ENCODE measurements around the gene NTRK3.

DNA sequence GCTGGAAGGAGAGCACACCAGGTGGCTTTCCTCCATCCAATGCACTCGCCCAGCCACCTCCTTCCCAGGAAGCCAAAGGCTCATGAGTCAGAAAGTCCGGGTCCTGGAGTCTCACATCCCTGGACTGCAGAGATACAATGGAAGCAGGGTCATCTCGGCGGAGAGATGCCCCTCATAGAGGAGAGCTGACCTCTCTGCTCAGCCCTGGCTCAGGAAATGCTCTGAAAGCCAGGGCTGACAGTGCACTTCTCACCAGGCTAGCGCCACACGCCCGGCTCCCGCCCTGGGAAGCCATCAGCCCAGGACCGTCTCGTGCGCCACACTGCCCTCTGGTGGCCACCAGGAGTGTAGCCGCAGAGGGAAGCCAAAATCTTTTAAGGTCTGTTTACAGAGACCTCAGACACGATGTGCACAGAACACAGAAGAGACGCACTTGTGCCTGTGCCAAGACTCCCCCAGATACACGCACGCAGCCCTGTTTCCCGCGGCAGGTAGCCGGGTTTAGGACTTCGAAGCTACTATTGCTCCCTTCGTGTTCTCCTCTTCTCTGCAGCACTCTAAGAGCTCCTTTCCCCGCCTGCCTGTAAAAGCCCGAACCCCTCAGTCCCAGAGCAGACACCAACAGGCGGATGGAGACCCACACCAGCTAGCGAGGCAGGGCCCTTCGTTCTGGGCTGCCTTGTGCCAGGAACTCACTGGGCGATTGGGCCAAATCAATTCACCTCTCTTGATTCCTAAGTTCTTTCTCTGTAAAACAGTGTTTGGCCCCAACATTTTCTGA is 9.7 kb downstream of the NTRK3 start:
- peak; percentile 93 for TF ChIP-seq CTCF (IDR thresholded peaks at IDR 0.05; ENCODE audit: low read depth, low read length, missing input control)
- TF ChIP-seq EGR1 (IDR thresholded peaks at IDR 0.05; ENCODE audit: low read depth in 2 of 2): no peak
- TF ChIP-seq, protein P1, sequence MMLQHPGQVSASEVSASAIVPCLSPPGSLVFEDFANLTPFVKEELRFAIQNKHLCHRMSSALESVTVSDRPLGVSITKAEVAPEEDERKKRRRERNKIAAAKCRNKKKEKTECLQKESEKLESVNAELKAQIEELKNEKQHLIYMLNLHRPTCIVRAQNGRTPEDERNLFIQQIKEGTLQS (IDR thresholded peaks at IDR 0.05): no peak
- TF ChIP-seq REST (IDR thresholded peaks at IDR 0.05): no peak
- TF ChIP-seq RAD21 (IDR thresholded peaks at IDR 0.05): peak; percentile 76 to 88
- TF ChIP-seq SP1 (IDR thresholded peaks at IDR 0.05): no peak
- no peak for TF ChIP-seq ZBTB33 (IDR thresholded peaks at IDR 0.05)
- TF ChIP-seq, protein P2, sequence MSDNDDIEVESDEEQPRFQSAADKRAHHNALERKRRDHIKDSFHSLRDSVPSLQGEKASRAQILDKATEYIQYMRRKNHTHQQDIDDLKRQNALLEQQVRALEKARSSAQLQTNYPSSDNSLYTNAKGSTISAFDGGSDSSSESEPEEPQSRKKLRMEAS (IDR thresholded peaks at IDR 0.05): no peak
- TF ChIP-seq TAF1 (conservative IDR thresholded peaks at IDR 0.05): no peak
- no peak for TF ChIP-seq JUND (IDR thresholded peaks at IDR 0.05)
- TF ChIP-seq GABPA (IDR thresholded peaks at IDR 0.05 in 1 of 2, conservative IDR thresholded peaks at IDR 0.05 in 1 of 2): no peak
- no peak for TF ChIP-seq FOXA1 (IDR thresholded peaks at IDR 0.05)
- no peak for TF ChIP-seq NR2F2 (IDR thresholded peaks at IDR 0.05)
